Activated CD8-positive, alpha-beta memory T cell treated with anti-CD3 and anti-CD28 coated beads for 24 hours (primary cell): ENCODE results near the gene PSMD6.

Experiments
- DNase-seq: peaks from one replicate; pipeline ENCODE4 v3.0.0-alpha.2; 2020

The PSMD6 gene

GRCh38 chr3:64023187-64023860, at the start of gene PSMD6:
PSMD6 (minus strand) TSS chr3:64023494; CDS start chr3:64023419, 75 bp downstream.
- peak; percentile 99 for DNase-seq

DNA sequence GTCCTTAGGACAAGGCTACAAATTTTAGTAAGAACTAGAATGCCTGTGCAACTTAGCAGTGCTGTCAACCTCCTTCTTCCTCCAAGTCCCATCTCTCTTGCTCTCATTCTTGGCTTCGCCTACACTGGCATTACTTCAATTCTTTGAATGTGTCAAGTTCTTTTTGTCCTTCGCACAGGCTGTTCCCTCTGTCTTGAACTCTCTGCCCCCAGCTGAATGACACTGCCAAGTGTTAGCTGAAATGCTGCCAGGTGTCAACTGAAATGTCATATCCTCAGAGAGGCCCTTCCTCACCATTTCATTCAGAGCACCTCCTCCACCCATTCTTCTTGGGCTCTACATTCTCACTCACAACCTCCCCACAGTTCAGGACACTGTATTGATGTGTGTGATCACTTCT, 48.8 kb upstream of the PSMD6 start:
- DNase-seq = no peak

DNA sequence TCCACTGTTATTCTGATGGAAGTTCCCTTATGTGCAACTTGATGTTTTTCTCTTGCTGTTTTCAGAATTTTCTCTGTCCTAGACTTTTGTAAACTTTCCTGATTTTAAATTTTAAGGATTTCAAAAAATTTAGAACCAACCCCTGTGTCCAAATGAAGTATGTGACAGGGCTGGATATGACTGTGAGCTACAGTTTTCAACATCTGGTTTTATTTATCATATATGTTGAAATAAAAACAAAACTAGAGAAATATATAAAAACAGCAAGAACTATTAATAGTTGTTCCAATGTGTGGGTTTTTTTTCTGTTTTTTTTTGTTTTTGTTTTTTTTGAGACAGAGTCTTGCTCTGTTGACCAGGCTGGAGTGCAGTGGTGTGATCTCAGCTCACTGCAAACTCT, 47.4 kb upstream of the PSMD6 start:
- no peak for DNase-seq

DNA sequence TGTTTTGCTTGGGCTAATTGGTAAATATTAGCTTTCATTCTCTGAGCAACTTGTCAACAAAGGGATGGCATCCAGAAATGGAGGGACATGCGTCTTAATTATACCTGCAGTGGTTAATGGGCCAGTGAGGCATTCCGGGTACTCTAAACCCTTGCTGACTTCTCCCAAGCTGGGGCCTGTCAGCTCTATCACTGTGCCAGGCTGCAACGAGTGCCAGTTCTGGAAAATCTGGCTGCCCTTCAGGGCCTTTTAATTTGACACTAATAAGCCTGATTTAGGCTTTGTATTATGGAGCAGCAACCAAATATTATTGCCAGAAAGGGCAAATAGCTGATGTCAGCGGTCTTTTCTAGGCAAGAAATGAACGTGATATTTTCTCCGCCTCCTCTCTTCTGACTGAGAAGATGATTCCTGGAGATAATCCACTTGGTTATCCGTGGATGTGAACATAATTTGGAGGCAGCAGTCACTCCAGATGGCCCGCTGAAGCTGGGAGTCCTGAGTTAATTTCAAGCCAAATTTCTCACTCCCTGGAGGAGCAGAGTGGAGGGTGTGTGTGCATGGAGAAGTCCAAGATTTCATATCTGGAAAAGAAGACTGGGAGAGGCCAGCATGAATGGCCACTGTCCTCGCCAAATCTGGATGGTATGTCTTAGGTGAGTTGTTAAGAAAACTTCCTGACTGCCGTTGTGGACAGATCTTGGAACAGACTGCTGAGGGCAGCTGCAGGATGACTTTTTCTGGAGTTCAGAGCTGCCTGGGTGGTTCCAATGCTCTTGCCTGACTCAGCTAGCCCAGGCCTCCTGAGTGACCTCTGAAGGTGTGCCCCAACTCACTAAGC, 44.4 kb upstream of the PSMD6 start:
- DNase-seq = no peak

GRCh38 chr3:64064804-64065203, 41.5 kb upstream of the PSMD6 start:
- no peak for DNase-seq

GRCh38 chr3:64063983-64064438, 40.7 kb upstream of the PSMD6 start:
- no peak for DNase-seq

- DNase-seq = no peak
Measured at GRCh38 chr3:64063207-64063982, 40.1 kb upstream of the PSMD6 start.

GRCh38 chr3:64061628-64062027, 38.3 kb upstream of the PSMD6 start:
- no peak for DNase-seq

- no peak for DNase-seq
Measured at GRCh38 chr3:64059484-64060175, 36.3 kb upstream of the PSMD6 start.

DNA sequence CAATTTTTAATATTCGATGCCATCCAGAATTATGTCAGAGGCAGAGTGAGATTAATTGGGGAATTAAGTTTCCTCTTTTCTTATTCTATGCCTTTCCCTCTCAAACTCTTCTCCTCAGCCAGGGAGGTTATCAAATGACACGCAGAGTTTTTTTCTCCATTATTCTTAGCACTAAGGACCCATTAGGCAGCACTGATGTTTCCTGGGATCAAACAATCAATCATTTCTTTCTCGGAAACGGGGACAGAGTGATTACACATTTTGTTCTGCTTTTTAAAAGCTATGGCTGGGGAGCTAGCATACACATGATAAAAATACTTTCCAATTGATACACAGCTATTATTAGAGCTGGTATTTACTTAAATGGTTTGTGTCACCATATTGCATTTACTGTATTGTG, 35.3 kb upstream of the PSMD6 start:
- DNase-seq = no peak

GRCh38 chr3:64057231-64057630, 33.9 kb upstream of the PSMD6 start:
- no peak for DNase-seq

DNA sequence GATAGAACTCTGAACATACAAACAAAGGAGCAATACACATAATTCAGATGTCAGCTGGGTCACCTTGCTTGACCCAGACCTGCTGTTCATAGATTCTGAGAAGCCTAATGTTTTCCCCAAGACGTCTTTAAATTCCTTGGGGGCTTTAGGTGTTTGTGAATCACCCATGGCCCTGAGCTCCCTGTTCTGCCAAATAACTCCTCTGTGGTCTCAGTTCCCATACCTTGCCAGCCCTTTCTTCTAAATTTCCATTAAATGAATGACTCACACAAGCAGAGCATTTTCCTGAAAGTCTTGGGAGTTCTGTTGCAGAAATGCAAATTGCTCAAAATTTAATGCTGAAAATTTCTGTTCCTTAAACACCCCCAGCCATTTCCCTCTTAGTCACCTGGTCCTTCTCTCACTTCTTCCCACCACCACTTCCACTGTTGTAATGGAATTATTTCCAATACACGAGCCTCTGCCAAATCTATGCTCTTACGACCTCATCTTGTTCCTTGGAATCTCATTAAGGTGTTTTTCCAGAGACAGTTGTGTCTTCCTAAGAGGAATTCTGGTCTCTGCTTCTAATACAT, 33.4 kb upstream of the PSMD6 start:
- DNase-seq = no peak

- no peak for DNase-seq
Measured at GRCh38 chr3:64055076-64055475, 31.8 kb upstream of the PSMD6 start.

GRCh38 chr3:64054488-64054887, 31.2 kb upstream of the PSMD6 start:
- no peak for DNase-seq

GRCh38 chr3:64053581-64053980, 30.3 kb upstream of the PSMD6 start:
- no peak for DNase-seq

DNA sequence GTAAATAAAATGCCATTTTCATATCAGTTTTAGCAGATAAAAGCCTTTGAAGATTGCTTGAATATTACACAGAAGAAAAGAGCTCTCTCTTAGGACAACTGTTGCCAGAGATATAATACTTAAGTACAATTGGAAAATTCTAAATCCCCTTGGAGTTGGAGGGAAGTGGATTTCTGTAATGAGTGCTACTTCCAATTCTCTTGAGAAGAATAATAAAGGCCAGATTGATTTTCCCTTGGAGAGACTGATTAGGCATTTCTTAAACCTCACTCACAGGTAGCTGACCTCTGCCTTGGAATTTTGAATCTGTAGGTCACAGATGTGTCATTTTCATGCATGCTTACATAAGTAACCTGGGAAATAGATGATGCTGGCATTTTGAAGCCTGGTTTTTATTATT, 29.8 kb upstream of the PSMD6 start:
- no peak for DNase-seq

- DNase-seq = no peak
Measured at GRCh38 chr3:64049832-64050231, 26.5 kb upstream of the PSMD6 start.

DNA sequence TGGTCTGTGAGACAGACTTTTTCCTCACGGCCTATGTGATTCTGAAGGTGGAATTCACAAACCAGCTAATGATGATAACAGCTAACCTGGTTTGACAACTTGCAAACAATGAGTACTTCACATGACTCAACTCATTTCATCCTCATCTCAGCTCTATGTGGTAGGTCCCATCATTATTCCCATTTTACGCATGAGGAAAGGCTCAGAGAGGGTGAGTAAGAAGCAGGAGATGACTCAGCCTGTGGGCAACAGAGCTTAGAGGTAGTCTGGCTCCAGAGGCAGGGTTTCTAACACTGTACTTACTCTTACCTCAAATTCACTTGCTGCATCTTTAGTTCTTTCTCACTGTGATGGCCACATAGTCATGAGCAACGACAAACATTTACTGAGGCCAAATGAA, 25.8 kb upstream of the PSMD6 start:
- DNase-seq = no peak

GRCh38 chr3:64048631-64049061, 25.4 kb upstream of the PSMD6 start:
- no peak for DNase-seq

- DNase-seq = no peak
Measured at GRCh38 chr3:64047787-64048186, 24.5 kb upstream of the PSMD6 start.

DNA sequence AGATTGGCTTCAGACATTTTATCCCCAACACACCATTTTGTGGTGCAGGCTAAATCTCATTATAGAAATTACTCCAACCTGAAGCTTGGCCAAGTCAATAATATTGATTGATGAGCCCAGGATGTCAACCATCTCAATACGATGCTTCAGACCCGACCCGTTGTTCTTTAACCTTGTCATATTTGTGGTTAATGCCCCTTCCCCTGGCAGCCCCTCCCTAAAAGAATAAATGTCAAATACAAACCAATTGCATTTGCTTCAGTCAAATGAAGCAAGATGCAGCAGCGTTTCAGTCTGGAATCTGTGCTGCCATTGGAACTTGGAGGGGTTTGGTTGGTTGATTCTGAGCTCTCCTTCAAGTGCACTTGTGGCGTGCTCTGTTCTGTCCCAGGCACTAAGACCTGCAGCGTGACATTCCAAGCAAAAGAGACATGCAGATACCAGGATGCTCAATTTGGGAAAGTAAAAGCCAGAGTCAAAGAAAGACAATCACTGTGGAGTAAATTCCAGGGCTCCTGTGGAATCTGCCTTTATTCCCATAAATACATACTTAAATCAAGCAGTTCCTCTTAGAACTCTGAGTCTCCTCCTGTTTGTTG, 23.8 kb upstream of the PSMD6 start:
- no peak for DNase-seq

DNA sequence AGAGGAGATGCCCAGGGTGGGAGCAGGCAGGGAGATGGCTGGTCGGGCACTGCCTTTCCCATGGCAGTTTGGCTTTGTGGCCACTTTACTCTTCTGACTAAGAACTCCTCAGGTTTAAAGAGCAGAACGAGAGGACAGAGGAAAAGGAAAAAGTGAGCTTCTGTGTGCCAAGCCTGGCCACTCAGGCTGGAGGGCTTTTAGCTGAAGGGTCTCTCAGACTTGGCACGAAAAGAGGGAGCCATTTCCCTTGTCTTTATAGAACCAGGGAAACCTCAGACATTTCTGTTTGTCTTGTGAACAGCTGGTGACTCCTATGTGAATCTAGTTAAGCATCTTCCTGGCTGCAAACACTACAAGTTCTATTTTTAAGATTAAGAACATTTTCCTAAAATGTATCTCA, 23.3 kb upstream of the PSMD6 start:
- no peak for DNase-seq
